TTC549 (cell line): Measurements from ENCODE around the gene ODF2L.

Source experiments
- FAIRE-seq: peaks from 2 replicates; lab custom pipeline; 2012; peaks lifted over from hg19 to GRCh38; lab: Jason Lieb, UNC

The ODF2L gene

DNA sequence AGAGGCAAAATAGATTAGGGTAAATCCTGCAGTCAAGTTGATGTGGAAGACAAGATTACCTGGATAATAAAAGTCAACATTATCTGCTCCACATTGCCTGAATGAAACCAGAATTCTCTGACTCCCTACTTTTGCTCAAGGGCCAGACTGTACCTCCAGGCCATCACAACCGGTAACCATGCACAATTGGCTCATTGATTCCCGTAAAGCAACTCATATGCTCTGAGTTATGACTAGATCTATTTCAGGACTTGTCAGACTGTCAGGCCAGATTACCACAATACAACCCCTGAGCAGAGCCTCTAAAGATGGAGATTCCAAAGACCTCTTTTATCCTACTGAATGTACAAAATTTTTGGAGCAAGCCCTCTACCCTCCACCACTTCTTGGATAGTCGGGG lies 90.4 kb downstream of the ODF2L start:
- FAIRE-seq, result no peak

DNA sequence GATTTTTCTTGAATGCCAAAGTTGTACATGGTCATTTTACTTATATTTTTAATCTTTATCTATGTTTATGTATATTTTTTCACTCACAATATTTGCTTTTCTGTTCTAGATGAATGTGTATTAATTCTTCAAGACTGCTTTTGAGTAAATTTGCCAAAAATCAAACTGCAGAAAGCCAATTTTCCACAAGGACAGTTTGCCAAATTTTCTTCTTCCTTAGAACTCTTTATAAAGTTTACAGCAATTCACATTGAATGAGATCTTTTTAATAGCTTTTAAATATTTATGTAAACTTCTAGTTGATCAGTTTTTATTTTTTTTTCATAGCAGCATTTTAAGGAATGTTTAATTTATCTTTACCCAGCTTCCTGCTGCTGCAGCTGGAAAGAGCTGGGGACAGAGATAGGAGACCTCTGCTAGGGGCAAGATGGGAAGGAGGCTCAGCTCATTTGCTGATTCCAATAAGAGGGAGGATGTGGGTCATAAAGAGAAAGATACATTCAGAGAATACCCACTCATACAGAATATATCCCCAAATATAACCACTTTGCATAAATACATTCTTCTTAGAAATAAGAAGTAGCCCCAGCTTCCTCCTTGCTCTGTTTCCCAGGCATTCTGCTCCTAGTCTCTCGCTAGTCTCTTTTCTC lies 93.0 kb downstream of the ODF2L start:
- FAIRE-seq, result no peak
